Thyroid gland (tissue), 4 donors: ENCODE measurements around the gene GRK1. TPM values are rescaled to one million over a fixed set of nuclear protein-coding genes. Genes with fewer than 3 reads are reported as not detected.

Source experiments
- DNase-seq, 2 donors: peaks; one replicate each; pipeline ENCODE4 v3.0.0-alpha.2; 2019
- H3K27ac ChIP-seq, 3 donors: fragments of 200-600 bp; sonication (generic); 1 replicate in 2 of 3; 2 replicates in 1 of 3; pipeline ENCODE4 v1.5.1; 2016 to 2019; ENCODE audit warnings: mild to moderate bottlenecking in 1 of 3, moderate library complexity in 1 of 3
- H3K27me3 ChIP-seq: fragments of 200-600 bp; sonication (generic); one replicate; pipeline ENCODE4 v1.5.1; 2019
- H3K36me3 ChIP-seq, 2 donors: fragments of 200-600 bp; sonication (generic); one replicate each; pipeline ENCODE4 v1.5.1; 2016 to 2019
- H3K4me1 ChIP-seq, 2 donors: fragments of 200-600 bp; sonication (generic); one replicate each; pipeline ENCODE4 v1.5.1; 2017 to 2019
- H3K4me3 ChIP-seq, 3 donors: fragments of 200-600 bp; sonication (generic); replicated peaks in 1 of 3; 1 replicate in 2 of 3; 2 replicates in 1 of 3; pipeline ENCODE4 v1.5.1; 2016; ENCODE audit warnings: mild to moderate bottlenecking in 1 of 3
- H3K9me3 ChIP-seq: fragments of 200-600 bp; sonication (generic); one replicate; pipeline ENCODE4 v1.5.1; 2017
- CTCF ChIP-seq, 6 experiments: fragments of 200-600 bp in 3 of 6; fragments of 450-650 bp in 3 of 6; sonication (generic) in 3 of 6; IDR thresholded peaks; one replicate each; pipeline ENCODE4 v1.5.1; 2016 to 2019; ENCODE audit warnings: antibody characterized with exemption in 6 of 6, mild to moderate bottlenecking in 2 of 6, inconsistent platforms in 1 of 6, moderate library complexity in 1 of 6
- POLR2A ChIP-seq, 2 donors: fragments of 450-650 bp; IDR thresholded peaks; one replicate each; pipeline ENCODE4 v1.6.1; 2017; ENCODE audit warnings: antibody characterized with exemption in 2 of 2, mild to moderate bottlenecking in 2 of 2, moderate library complexity in 1 of 2
- WGBS, 2 donors: methylation state at CpG; one replicate each; pipeline ENCODE4 v1.1.5; 2017; 5-methylcytosine and 5-hydroxymethylcytosine counted together
- intact Hi-C: fragments of 100-400 bp; cut with DNase I; formaldehyde crosslinking; loops from one replicate; pipeline ENCODE4 v1.15.1; 2023
- total RNA-seq, 4 donors: library from RNA; depleted of rRNA; stranded (reverse); fragments of >200 nt; gene quantifications; one replicate each; pipeline ENCODE4 v1.2.3, GENCODE V29; 2016

Gene GRK1
- total RNA-seq, 4 donors from 2014 or later = 2.0 to 17.9 (median 2.7) TPM

GRCh38 chr13:113763961-113764792 lies 97.2 kb downstream of the GRK1 start:
- TF ChIP-seq CTCF (IDR thresholded peaks at IDR 0.05) (no peak), POLR2A (IDR thresholded peaks at IDR 0.05) (no peak)

GRCh38 chr13:113764793-113765563 lies 98.0 kb downstream of the GRK1 start:
- no peaks in the 10 kb centered on the region for H3K36me3 ChIP-seq
- no peak overlapping the region for H3K27ac ChIP-seq
- WGBS, 2 donors = 85 to 90% methylated on average over 18 to 19 of the region's 19 CpGs
- no peak overlapping the region for H3K4me3 ChIP-seq
- TF ChIP-seq POLR2A (IDR thresholded peaks at IDR 0.05) = no peak
- no peak for TF ChIP-seq CTCF (IDR thresholded peaks at IDR 0.05)
- intact Hi-C loops = no loop called here
- H3K4me1 ChIP-seq = peaks cover 0 to under 1% of the 10 kb centered on the region in 2 donors
- DNase-seq = no peak
- no peaks in the 10 kb centered on the region for H3K27me3 ChIP-seq
- H3K9me3 ChIP-seq = no peaks in the 10 kb centered on the region

More at GRCh38 chr13:113763961-113764792, 97.2 kb downstream of the GRK1 start:
- DNase-seq = no peak
- Histone ChIP-seq H3K27me3 (no peaks in the 10 kb centered on the region), H3K4me1 (peaks cover 0 to 5% of the 10 kb centered on the region in 2 donors), H3K36me3 (no peaks in the 10 kb centered on the region), H3K4me3 (no peak overlapping the region), H3K9me3 (no peaks in the 10 kb centered on the region), H3K27ac (no peak overlapping the region)
- 81 to 90% methylated on average over 6 to 16 of the region's 25 CpGs for WGBS, 2 donors
- intact Hi-C loops = no loop called here

- no peak for TF ChIP-seq POLR2A (IDR thresholded peaks at IDR 0.05)
- TF ChIP-seq CTCF (IDR thresholded peaks at IDR 0.05) = no peak
- H3K4me3 ChIP-seq = no peak overlapping the region
- intact Hi-C loops = no loop called here
- DNase-seq = no peak
- H3K4me1 ChIP-seq = no peaks in the 10 kb centered on the region
- H3K36me3 ChIP-seq = no peaks in the 10 kb centered on the region
- no peak overlapping the region for H3K27ac ChIP-seq
- H3K9me3 ChIP-seq = no peaks in the 10 kb centered on the region
- WGBS, 2 donors = 72 to 83% methylated on average over 4 of the region's 4 CpGs
- H3K27me3 ChIP-seq = no peaks in the 10 kb centered on the region
Observed at GRCh38 chr13:113765564-113765910, 98.5 kb downstream of the GRK1 start.

GRCh38 chr13:113766035-113766800 lies 99.2 kb downstream of the GRK1 start:
- DNase-seq = no peak
- no peak for TF ChIP-seq CTCF (IDR thresholded peaks at IDR 0.05)
- TF ChIP-seq POLR2A (IDR thresholded peaks at IDR 0.05) = no peak
- no peaks in the 10 kb centered on the region for H3K4me1 ChIP-seq
- no peaks in the 10 kb centered on the region for H3K27me3 ChIP-seq
- H3K36me3 ChIP-seq = no peaks in the 10 kb centered on the region
- intact Hi-C loops = no loop called here
- WGBS, 2 donors = 85 to 87% methylated on average over 27 to 28 of the region's 30 CpGs
- no peak overlapping the region for H3K27ac ChIP-seq
- H3K9me3 ChIP-seq = no peaks in the 10 kb centered on the region
- H3K4me3 ChIP-seq = no peak overlapping the region
